Activated naive CD4-positive, alpha-beta T cell treated with anti-CD3 and anti-CD28 coated beads, Interleukin-2, amount 10 ng/mL, durations not matched to agents 7 days and 5 days (primary cell): ENCODE results near the gene PRKACB.
A peak's percentile ranks its signal among the peaks of the same experiment; 100 is the strongest.
"Not testable (repeated sequence)": the region's sequence is repeated elsewhere in the genome, so short reads cannot be mapped to it uniquely, and the experiment has no call there.

Source experiments
- CTCF ChIA-PET: fragments of 350-600 bp; sonication (Branson Sonifier 250); formaldehyde crosslinking; loops from one replicate; lab custom pipeline; 2021; ENCODE audit warnings: antibody characterized with exemption; lab: Charles Lee
- DNase-seq: peaks from one replicate; pipeline ENCODE4 v3.0.0-alpha.2; 2020
- H3K27ac Mint-ChIP-seq: one replicate; pipeline ENCODE4 v1.8.0; 2021; ENCODE audit warnings: mild to moderate bottlenecking, moderate library complexity, mixed read lengths
- H3K27me3 Mint-ChIP-seq: one replicate; pipeline ENCODE4 v1.8.0; 2021; ENCODE audit warnings: mild to moderate bottlenecking, mixed read lengths
- H3K36me3 Mint-ChIP-seq: one replicate; pipeline ENCODE4 v1.8.0; 2021; ENCODE audit warnings: mixed read lengths
- H3K4me1 Mint-ChIP-seq: one replicate; pipeline ENCODE4 v1.8.0; 2021; ENCODE audit warnings: mixed read lengths
- H3K4me3 Mint-ChIP-seq: one replicate; pipeline ENCODE4 v1.8.0; 2021; ENCODE audit warnings: mild to moderate bottlenecking, moderate library complexity, mixed read lengths
- H3K9me3 Mint-ChIP-seq: one replicate; pipeline ENCODE4 v1.8.0; 2021; ENCODE audit warnings: mixed read lengths

Gene PRKACB

DNA sequence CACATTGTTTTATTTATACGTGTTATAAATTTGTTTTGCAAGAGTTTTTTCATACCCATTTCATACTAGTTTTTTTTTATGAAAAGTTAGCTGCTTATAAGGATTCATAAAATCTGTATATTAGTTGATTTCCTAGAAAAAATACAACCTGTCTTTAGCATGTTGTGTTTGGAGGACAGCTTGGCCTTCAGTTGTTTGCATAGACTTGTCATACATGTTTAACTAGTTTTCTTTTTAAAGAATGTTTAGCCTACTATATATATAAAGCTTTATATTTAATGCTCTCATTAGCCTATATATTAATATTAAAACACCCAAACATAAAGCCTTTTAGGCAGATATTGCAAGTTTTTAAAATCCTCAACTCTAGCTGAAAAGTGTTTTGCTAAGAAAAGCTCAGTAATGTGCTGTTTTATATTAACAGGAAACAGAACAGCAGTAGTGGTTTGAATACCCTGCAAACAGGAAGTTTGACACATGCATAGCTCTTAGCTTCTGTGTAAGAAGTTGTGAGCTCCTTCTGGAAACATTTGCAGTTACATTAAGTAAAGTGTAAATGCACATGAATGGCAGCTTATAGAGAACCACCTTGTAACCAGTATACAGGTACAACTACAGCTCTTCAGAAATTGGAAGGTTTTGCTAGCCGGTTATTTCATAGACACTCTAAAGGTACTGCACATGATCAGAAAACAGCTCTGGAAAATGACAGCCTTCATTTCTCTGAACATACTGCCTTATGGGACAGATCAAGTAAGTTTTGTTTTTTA is at the start of gene PRKACB:
Gene PRKACB, plus strand, starts transcription at position 476 of the 770 bp plus-strand sequence. Its CDS starts 91 bp downstream, at position 567.
- peak; percentile 21 for DNase-seq
- CTCF ChIA-PET = interaction anchor here (0.6 to 3.6 kb wide), 16 partner anchors 8 to 791 kb away, joined by 3 to 54 read pairs (median 4); partner anchors contain the start of gene SAMD13
- Mint-ChIP-seq H3K36me3 (peaks cover 11% of the 10 kb centered on the region), H3K27ac (peak within 1 kb of the TSS; percentile 97), H3K27me3 (no peaks in the 10 kb centered on the region), H3K9me3 (peaks cover 2% of the 10 kb centered on the region), H3K4me3 (peak within 1 kb of the TSS; percentile 99), H3K4me1 (peaks cover 36% of the 10 kb centered on the region)

DNA sequence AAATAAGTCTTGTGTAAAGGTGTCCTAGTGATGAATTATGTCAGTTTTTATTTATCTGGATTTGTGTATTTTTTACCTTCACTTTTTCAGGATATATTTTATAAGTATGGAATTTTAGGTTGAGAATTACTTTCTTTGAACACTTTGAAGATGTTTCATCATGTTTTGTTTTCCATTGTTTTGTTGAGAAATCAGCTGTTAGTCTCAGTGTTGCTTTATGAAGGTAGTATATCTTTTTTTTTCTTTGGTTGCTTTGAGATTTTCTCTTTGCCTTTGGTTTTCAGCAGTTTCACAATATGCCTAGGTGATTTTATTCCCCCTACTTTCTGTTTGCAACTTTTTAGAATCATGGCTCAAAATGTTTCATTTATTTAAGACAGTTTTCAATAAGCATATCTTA is 48.8 kb upstream of the PRKACB start:
- no peak overlapping the region for H3K4me3 Mint-ChIP-seq
- peaks cover 4% of the 10 kb centered on the region for H3K9me3 Mint-ChIP-seq
- CTCF ChIA-PET = no interaction called here
- no peaks in the 10 kb centered on the region for H3K36me3 Mint-ChIP-seq
- H3K27ac Mint-ChIP-seq = no peak overlapping the region
- no peaks in the 10 kb centered on the region for H3K27me3 Mint-ChIP-seq
- DNase-seq = no peak
- H3K4me1 Mint-ChIP-seq = peaks cover 12% of the 10 kb centered on the region

DNA sequence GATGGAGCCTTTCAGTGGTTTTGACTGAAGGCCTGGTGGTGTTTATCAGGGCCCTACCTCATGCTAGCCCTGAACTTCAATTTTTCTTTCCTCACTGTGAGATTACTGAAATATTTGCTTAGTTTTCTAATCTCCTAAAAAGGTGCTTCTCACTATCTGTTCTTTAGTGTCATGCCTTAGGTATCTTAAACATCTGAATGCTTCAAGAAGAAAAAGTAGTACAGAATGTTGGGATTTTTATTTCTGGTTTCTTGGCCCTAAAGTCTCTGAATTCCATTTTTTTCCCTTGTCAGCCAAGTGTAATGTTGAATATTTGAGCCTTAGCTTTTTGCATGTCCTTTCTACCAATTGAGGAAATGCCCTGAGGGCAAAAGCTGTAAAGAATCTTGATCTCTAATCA is 47.9 kb upstream of the PRKACB start:
- CTCF ChIA-PET = no interaction called here
- peaks cover 4% of the 10 kb centered on the region for H3K9me3 Mint-ChIP-seq
- H3K4me1 Mint-ChIP-seq = peaks cover 5% of the 10 kb centered on the region
- no peaks in the 10 kb centered on the region for H3K27me3 Mint-ChIP-seq
- no peaks in the 10 kb centered on the region for H3K36me3 Mint-ChIP-seq
- no peak overlapping the region for H3K4me3 Mint-ChIP-seq
- DNase-seq = no peak
- H3K27ac Mint-ChIP-seq = no peak overlapping the region

DNA sequence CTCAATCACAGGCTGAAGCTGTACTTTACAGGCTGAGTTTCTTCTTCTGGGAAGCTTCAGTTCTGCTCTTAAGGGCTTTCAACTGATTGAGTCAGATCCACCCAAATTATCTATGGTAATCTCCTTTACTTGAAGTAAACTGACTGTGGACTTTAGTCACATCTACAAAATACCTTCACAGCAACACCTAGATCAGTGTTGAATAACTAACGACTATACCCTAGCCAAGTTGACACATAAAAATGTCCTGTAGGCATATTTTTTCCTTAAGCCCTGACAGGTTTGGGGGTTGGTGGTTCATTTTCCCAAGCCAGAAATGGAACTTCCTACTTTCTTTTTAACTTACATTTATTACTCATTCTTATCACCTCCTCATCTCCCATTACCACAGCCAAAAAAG is 42.9 kb upstream of the PRKACB start:
- Mint-ChIP-seq H3K4me3 (no peak overlapping the region), H3K4me1 (no peaks in the 10 kb centered on the region), H3K36me3 (no peaks in the 10 kb centered on the region), H3K9me3 (no peaks in the 10 kb centered on the region), H3K27me3 (no peaks in the 10 kb centered on the region), H3K27ac (no peak overlapping the region)
- DNase-seq = no peak
- CTCF ChIA-PET = interaction anchor here (0.6 kb wide), 1 partner anchor 137 kb away, joined by 3 read pairs; no protein-coding TSS in a partner anchor

DNA sequence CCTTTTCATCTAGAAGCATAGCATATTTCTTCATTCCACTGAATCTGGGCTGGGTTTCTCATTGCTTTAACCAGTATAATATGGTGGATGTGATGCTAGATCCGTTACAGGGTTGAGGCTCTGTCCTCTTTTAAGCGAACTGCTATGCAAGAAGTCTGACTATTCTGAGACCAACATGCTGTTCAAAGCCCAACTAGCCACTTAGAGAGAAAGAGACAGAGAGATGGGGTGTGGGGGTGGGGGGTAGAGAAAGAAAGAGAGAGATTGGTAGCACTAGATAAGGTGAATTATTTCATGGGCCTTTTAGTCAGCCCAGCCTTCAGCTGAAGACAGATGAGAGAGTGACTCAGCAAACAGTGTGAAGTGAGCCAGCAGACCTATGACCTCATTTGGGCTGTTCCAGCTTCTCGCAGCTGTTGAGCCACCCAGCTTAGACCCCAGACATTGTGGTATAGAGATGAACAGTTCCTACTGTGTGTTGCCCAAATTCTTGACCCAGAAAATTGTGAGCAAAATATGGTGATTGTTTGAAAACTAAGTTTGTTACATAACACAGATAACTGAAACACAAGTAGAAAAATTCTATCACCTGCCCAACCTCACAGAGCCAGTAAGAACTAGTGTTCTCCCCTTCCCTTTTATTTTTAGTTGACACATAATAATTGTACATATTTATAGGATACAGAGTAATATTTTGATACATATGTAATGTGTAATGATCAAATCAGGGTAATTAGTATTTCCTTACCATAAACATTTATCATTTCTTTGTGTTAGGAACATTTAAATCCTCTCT is 40.7 kb upstream of the PRKACB start:
- Mint-ChIP-seq H3K36me3 (peaks cover 3% of the 10 kb centered on the region), H3K9me3 (peaks cover 9% of the 10 kb centered on the region), H3K4me3 (no peak overlapping the region), H3K4me1 (no peaks in the 10 kb centered on the region), H3K27me3 (no peaks in the 10 kb centered on the region), H3K27ac (no peak overlapping the region)
- no peak for DNase-seq
- CTCF ChIA-PET = no interaction called here

DNA sequence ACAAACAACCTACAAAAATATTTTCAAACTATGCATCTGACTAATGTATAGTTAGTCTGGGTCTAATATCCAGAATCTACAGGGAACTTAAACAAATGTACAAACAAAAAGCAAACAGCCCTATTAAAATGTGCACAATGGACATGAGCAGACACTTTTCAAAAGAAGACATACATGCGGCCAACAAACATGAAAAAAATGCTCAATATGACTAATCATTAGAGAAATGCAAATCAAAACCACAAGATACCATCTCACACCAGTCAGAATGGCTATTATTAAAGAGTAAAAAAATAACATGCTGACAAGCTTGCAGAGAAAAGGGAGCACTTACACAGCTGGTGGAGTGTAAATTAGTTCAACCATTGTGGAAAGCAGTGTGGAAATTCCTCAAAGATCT is 36.5 kb upstream of the PRKACB start:
- H3K27ac Mint-ChIP-seq, H3K4me1 Mint-ChIP-seq, H3K27me3 Mint-ChIP-seq, H3K4me3 Mint-ChIP-seq, H3K36me3 Mint-ChIP-seq, CTCF ChIA-PET, DNase-seq: not testable (repeated sequence)
- peaks cover 12% of the 10 kb centered on the region for H3K9me3 Mint-ChIP-seq

DNA sequence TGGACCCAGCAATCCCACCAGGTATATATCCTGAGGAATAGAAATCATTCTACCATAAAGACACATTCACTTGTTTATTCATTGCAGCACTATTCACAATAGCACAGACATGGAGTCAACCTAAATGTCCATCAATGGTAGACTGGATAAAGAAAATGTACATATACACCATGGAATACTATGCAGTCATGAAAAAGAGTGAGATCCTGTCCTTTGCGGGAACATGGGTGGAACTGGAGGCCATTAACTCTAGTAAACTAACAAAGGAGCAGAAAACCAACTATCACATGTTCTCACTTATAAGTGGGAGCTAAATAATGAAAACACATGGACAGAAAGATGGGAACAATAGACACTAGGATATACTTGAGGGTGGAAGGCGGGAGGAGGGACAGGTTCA is 36.1 kb upstream of the PRKACB start:
- Mint-ChIP-seq H3K4me1 (peaks cover 5% of the 10 kb centered on the region), H3K36me3 (peaks cover 4% of the 10 kb centered on the region), H3K27me3 (no peaks in the 10 kb centered on the region), H3K9me3 (peaks cover 12% of the 10 kb centered on the region), H3K4me3 (no peak overlapping the region), H3K27ac (no peak overlapping the region)
- CTCF ChIA-PET = no interaction called here
- DNase-seq = no peak

DNA sequence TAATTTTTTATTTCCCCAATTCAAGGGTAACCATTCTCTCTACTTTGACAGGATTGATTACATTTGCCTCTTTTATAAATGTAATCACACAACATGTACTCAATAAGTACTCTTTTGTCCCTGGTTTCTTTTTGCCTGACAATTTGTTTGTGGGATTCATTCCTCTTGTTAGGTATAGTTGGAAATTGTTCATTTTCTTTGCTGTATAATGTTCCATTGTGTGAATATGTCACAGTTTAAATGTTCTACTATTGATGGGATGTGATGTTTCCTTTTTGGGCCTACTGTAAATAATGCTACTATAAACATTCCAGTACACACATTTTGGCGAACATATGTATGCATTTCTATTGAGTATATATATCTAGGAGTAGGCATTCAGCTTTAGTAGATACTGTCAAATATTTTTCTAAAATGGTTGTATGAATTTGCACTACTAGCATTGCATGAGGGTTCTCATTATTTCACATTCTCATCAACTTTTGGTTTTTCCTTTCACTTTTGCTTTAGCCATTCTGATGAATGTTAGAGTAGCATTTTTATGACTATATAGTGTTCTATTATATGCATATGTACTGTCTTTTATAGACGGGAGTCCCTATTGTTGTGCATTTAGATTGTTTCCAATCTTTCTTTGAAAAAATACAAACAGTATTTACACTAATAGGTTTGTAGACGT is 35.0 kb upstream of the PRKACB start:
- H3K4me3 Mint-ChIP-seq = no peak overlapping the region
- H3K27me3 Mint-ChIP-seq = no peaks in the 10 kb centered on the region
- H3K36me3 Mint-ChIP-seq = peaks cover 4% of the 10 kb centered on the region
- H3K9me3 Mint-ChIP-seq = peaks cover 12% of the 10 kb centered on the region
- CTCF ChIA-PET = interaction anchor here (0.6 kb wide), 1 partner anchor 96 kb away, joined by 3 read pairs; no protein-coding TSS in a partner anchor
- DNase-seq = no peak
- H3K4me1 Mint-ChIP-seq = peaks cover 5% of the 10 kb centered on the region
- H3K27ac Mint-ChIP-seq = no peak overlapping the region

DNA sequence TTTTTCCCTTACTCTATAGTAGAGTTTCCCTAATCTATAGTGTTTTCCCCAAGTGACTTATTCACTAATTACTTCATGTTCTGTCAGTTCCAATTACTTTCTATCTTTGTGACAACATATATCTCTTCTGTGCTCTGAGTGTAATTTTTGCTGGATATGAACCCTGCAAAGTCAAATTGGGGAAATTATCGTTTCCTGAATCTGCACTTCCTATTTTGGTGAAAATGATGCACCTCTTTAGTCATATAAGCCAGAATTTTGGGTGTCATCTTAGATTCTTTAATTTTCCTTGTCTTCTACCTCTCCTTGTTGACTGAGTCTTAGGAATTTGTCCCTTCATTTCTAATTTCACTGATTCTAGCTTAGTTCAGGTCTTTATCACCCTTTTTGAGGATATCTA is 33.4 kb upstream of the PRKACB start:
- CTCF ChIA-PET = interaction anchor here (0.6 kb wide), 1 partner anchor 14 kb away, joined by 3 read pairs; no protein-coding TSS in a partner anchor
- Mint-ChIP-seq H3K9me3 (peaks cover 12% of the 10 kb centered on the region), H3K27ac (no peak overlapping the region), H3K4me1 (peaks cover 5% of the 10 kb centered on the region), H3K4me3 (no peak overlapping the region), H3K27me3 (no peaks in the 10 kb centered on the region), H3K36me3 (peaks cover 4% of the 10 kb centered on the region)
- DNase-seq = no peak

DNA sequence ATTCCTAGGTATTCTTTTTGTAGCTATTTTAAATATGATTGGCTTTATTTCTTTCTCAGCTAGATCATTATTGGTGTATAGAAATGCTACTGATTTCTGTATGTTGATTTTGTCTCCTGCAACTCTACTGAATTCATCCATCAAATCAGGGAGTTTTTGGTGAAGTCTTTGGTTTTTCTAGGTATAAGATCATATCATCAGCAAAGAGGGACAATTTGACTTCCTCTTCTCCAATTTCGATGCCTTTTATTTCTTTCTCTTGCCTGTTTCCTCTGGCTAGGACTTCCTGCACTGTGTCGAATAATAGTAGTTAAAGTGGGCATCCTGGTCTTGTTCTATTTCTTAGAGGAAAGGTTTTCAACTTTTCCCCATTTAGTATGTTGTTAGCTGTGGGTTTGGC is 27.5 kb upstream of the PRKACB start:
- DNase-seq = no peak
- CTCF ChIA-PET = no interaction called here
- peaks cover 16% of the 10 kb centered on the region for H3K4me1 Mint-ChIP-seq
- H3K9me3 Mint-ChIP-seq = no peaks in the 10 kb centered on the region
- no peaks in the 10 kb centered on the region for H3K27me3 Mint-ChIP-seq
- H3K36me3 Mint-ChIP-seq = no peaks in the 10 kb centered on the region
- H3K4me3 Mint-ChIP-seq = no peak overlapping the region
- H3K27ac Mint-ChIP-seq = no peak overlapping the region

DNA sequence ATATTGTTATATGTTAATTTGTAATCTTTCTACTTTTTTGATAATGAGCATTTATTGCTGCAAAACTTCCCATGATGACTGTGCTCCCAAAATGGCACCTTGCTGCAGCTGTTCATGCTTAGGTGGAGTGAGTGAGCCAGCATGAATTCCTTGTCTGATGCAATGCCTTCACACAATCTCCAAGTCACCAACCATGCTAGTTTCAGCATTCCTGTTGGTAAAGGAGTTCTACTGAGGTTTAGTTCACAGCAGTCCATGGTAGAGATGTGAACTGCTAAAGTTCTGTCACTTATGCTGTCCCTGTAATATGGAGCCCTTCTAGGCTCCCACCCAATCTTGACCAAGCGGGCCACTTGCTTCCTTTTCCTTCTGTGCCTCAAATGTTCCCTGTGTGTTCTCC is 26.2 kb upstream of the PRKACB start:
- Mint-ChIP-seq H3K27me3 (no peaks in the 10 kb centered on the region), H3K9me3 (no peaks in the 10 kb centered on the region), H3K27ac (no peak overlapping the region), H3K4me1 (peaks cover 16% of the 10 kb centered on the region), H3K4me3 (no peak overlapping the region), H3K36me3 (no peaks in the 10 kb centered on the region)
- CTCF ChIA-PET = interaction anchor here (1.1 kb wide), 1 partner anchor 186 kb away, joined by 3 read pairs; no protein-coding TSS in a partner anchor
- no peak for DNase-seq

DNA sequence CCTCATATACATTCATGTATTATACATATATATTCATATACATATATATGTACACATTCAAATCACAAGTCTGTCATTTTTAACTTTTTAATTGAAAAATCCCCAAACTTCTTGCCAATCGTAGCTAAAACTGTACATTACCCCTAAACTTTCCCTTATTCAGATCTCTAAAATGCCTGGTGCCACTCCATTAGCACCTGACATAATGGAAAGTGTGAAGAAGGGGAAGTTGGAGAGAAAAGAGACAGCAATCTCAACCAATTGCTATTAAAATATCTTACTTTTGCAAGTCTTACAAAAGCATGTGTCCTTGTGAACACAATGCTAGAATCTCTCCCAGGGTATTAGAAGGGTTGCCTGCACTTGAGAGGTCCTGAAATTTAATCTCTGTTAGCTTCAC is 22.7 kb upstream of the PRKACB start:
- H3K27me3 Mint-ChIP-seq = no peaks in the 10 kb centered on the region
- H3K36me3 Mint-ChIP-seq = no peaks in the 10 kb centered on the region
- H3K4me1 Mint-ChIP-seq = peaks cover 11% of the 10 kb centered on the region
- no peaks in the 10 kb centered on the region for H3K9me3 Mint-ChIP-seq
- CTCF ChIA-PET = interaction anchor here (3.7 kb wide), 1 partner anchor 188 kb away, joined by 24 read pairs; no protein-coding TSS in a partner anchor
- no peak overlapping the region for H3K27ac Mint-ChIP-seq
- H3K4me3 Mint-ChIP-seq = no peak overlapping the region
- DNase-seq = no peak

DNA sequence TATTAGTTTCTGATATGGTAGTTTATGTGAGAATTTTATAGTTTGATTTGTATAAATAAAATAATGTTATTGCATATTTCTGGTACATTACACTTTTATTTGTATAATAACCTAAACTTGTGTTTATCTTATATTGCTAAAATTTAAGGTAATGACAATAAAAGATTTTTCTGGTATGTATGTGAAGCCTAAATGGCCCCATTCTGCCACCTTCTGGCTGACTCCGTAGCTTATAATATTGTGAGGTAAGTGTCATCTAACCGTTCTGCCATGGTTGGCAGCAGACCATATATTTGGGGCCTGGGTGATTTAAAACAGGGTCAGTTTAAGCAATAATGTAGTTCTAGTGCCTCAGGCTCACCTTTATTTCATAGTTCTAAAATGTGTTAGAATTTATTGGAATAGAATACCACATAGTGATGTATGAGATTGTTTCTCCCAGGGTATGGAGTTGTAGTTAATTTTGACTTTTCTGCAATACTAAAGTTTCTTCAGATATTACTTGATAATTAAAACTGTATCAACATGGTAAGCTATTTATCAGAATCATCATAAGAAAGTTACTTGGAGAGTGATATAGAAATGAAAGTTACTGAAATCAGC is 21.2 kb upstream of the PRKACB start:
- H3K27ac Mint-ChIP-seq = no peak overlapping the region
- H3K36me3 Mint-ChIP-seq = no peaks in the 10 kb centered on the region
- H3K4me1 Mint-ChIP-seq = no peaks in the 10 kb centered on the region
- H3K27me3 Mint-ChIP-seq = no peaks in the 10 kb centered on the region
- no peak overlapping the region for H3K4me3 Mint-ChIP-seq
- peak; percentile 71 for DNase-seq
- H3K9me3 Mint-ChIP-seq = no peaks in the 10 kb centered on the region
- CTCF ChIA-PET = interaction anchor here (1.0 to 3.7 kb wide), 6 partner anchors 21 to 631 kb away, joined by 3 to 24 read pairs (median 4); partner anchors contain the start of gene PRKACB

DNA sequence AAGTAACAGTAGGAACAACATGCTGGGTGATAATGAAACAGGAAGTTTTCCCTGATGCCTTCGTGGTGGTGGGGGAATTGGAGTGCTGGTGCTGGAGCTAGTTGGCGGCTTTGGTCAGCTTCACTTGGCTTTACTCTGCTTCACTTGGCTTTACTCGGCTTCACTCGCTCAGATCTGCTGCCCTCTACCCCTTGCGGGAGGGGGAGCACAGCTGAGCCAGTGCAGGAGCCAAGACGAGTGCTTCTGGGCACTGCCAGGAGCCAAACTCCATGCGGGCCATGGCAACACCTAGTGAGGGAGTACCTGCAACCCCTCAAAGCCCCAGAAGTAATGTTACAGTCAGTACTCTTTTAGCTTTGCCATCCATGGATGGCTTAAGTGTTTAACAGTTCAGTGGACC is 10.6 kb upstream of the PRKACB start:
- no peak overlapping the region for H3K27ac Mint-ChIP-seq
- H3K4me3 Mint-ChIP-seq = no peak overlapping the region
- peaks cover 14% of the 10 kb centered on the region for H3K4me1 Mint-ChIP-seq
- H3K27me3 Mint-ChIP-seq = no peaks in the 10 kb centered on the region
- DNase-seq = no peak
- H3K36me3 Mint-ChIP-seq = no peaks in the 10 kb centered on the region
- CTCF ChIA-PET = no interaction called here
- H3K9me3 Mint-ChIP-seq = peaks cover 2% of the 10 kb centered on the region
